ENCODE data around the gene SCART1.
"Not testable (repeated sequence)": the region's sequence is repeated elsewhere in the genome, so short reads cannot be mapped to it uniquely, and the experiment has no call there.

Gene SCART1

DNA sequence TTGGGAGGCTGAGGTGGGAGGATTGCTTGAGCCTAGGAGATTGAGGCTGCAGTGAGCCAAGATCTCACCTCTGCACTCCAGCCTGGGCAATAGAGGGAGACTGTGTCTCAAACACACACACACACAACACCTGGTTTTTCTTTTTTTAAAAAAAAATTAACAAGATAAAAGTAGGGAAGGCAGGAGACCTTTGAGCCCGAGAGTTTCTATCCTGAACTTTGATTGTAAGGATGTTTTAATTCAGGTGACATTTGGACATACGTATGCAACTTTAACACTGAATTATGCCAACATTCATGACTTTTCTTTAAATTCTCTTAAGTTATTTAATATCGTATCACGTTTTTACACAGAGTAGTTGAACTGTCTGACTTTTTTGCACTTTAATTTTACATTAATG, 61.7 kb downstream of the SCART1 start:
- TF ChIP-seq CTCF (IDR thresholded peaks at IDR 0.05; ENCODE audit: insufficient read depth, low read depth, low read length, missing control alignments): no peak
- no peak for DNase-seq (ENCODE audit: low read depth)
- H3K4me3 ChIP-seq (ENCODE audit: low read depth, low read length): no peak overlapping the region

DNA sequence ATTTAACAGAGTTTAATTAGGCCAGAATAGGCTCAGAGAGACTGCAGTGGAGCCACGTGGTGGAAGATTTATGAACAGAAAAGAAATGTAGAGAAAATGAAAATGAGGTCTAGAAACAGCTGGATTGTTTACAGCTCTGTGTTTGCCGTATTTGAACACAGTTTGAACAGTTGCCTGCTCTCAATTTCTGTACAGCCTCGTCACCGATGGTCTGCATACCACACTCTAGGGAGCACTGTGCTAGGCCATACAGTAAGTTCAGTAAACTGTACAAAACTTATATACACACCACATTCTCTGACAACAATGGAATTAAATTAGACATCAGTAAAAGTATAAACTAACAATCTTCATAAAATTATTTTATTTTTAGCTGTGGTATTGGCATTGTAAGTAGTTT, 62.3 kb downstream of the SCART1 start:
- TF ChIP-seq CTCF (IDR thresholded peaks at IDR 0.05; ENCODE audit: insufficient read depth, low read depth, low read length, missing control alignments): no peak
- no peak for DNase-seq (ENCODE audit: low read depth)
- no peak overlapping the region for H3K4me3 ChIP-seq (ENCODE audit: low read depth, low read length)

DNA sequence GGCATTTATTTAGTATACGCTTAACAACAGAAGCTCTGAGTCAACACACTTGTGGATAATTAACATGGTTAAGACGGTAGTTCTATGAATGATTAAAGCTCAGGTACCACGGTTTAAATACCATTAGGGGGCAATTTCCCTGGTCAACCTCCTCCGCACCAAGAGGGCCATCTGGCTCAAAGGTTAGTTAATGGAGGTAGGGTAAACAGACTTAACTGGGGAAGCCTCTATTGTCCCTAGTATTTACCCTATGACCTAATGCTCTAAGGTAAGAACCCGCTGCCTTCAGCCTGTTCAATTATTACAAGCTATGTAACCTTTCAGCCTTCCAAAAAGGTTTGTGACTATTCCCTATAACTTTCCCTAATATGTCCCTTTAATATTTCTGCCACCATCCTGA, 64.8 kb downstream of the SCART1 start:
- DNase-seq (ENCODE audit: low read depth); H3K4me3 ChIP-seq (ENCODE audit: low read depth, low read length): not testable (repeated sequence)
